ENCODE results near the gene ALLC. TPM values are rescaled to one million over a fixed set of nuclear protein-coding genes. Genes with fewer than 3 reads are reported as not detected.

The ALLC gene
- total RNA-seq, 1 donor from 2014 or later: not detected

DNA sequence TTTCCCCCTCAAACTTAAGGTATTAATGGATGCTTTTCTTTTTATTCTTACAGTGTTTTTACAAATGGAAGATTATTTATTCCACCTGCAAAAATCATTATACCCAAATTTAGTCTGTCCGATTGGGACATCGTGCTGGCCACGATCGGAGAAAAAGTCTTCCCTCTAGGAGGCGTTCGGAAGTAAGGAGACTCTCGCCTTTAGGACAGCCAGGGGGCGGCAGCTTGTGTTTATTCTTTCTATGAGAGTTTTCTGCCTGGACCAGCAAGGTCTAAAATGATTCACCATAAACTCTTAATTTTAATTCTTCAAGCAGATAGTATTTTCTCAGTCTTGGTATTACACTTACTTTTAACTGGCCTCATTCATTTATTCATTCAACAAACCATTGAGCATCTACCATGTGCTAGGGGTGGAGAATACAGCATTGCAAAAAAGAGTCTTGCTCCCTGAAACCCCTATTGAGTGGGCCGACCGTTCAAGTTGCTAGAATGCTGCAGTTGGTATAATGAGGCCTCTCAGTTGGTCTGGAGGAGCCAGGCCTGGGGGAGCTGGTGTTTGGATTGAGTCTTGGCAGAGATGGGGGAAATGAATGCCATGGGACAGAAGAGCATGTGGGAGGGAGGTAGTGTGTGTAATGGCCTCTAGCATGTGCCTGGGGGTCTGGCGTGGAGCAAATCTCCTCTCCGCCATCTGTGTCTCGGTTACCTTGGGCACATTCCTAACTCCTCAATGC lies 84.0 kb downstream of the ALLC start:
- DNase-seq: no peak
- H3K4me3 ChIP-seq: no peak overlapping the region
- H3K27ac ChIP-seq (replicated peaks): no peak overlapping the region
- H3K9me3 ChIP-seq (replicated peaks): no peaks in the 10 kb centered on the region
- H3K4me1 ChIP-seq: no peaks in the 10 kb centered on the region
- intact Hi-C loops (cut with micrococcal nuclease): no loop called here
- H3K36me3 ChIP-seq: no peaks in the 10 kb centered on the region
- peaks cover 31% of the 10 kb centered on the region for H3K27me3 ChIP-seq (ENCODE audit: low read depth)
- TF ChIP-seq CTCF (IDR thresholded peaks at IDR 0.05; ENCODE audit: borderline replicate concordance): no peak

- no peak for TF ChIP-seq CTCF (IDR thresholded peaks at IDR 0.05; ENCODE audit: borderline replicate concordance)
- intact Hi-C loops (cut with micrococcal nuclease): no loop called here
- no peak for DNase-seq
- Histone ChIP-seq H3K27me3 (ENCODE audit: low read depth) (peaks cover 31% of the 10 kb centered on the region), H3K4me3 (no peak overlapping the region), H3K27ac (replicated peaks) (no peak overlapping the region), H3K9me3 (replicated peaks) (no peaks in the 10 kb centered on the region), H3K36me3 (no peaks in the 10 kb centered on the region), H3K4me1 (no peaks in the 10 kb centered on the region)
Measured at GRCh38 chr2:3742743-3743508, 84.9 kb downstream of the ALLC start.

DNA sequence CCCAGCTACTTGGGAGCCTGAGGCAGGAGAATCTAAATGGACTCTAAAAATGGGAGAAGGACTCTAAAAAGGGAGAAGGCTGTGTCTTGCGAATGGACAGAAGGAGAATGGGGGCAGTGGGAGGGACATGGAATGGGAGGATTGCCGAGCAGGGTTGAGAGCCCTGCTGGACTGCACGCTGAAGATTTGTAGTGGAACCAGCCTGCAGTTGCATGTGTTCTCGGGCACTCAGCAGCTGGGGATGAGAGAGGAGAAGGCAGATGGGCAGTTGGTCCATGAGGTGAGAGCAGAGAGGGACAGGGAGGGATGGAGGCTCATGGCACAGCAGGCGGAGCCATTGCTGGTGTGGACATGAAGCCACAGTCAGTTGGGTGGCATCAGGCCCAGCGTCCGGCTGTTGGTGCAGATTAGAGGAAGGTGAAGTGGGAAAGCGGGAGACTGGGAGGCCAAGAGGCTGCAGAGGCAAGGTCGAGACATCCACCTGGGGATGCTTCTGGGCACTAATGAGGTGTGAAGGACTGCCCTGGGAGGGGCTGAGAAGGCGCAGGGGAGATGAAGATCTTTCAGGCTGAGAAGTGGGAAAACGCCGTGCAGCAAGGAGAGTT lies 86.1 kb downstream of the ALLC start:
- no peak overlapping the region for H3K4me3 ChIP-seq
- TF ChIP-seq CTCF (IDR thresholded peaks at IDR 0.05; ENCODE audit: borderline replicate concordance): no peak
- no peaks in the 10 kb centered on the region for H3K4me1 ChIP-seq
- no peaks in the 10 kb centered on the region for H3K9me3 ChIP-seq (replicated peaks)
- DNase-seq: no peak
- peaks cover 38% of the 10 kb centered on the region for H3K27me3 ChIP-seq (ENCODE audit: low read depth)
- H3K36me3 ChIP-seq: no peaks in the 10 kb centered on the region
- H3K27ac ChIP-seq (replicated peaks): no peak overlapping the region
- intact Hi-C loops (cut with micrococcal nuclease): no loop called here

GRCh38 chr2:3745920-3746319 lies 87.9 kb downstream of the ALLC start:
- DNase-seq: no peak
- Histone ChIP-seq H3K9me3 (replicated peaks) (no peaks in the 10 kb centered on the region), H3K27ac (replicated peaks) (no peak overlapping the region), H3K4me1 (no peaks in the 10 kb centered on the region), H3K36me3 (no peaks in the 10 kb centered on the region), H3K4me3 (no peak overlapping the region), H3K27me3 (ENCODE audit: low read depth) (peaks cover 38% of the 10 kb centered on the region)
- no peak for TF ChIP-seq CTCF (IDR thresholded peaks at IDR 0.05; ENCODE audit: borderline replicate concordance)
- intact Hi-C loops (cut with micrococcal nuclease): no loop called here

DNA sequence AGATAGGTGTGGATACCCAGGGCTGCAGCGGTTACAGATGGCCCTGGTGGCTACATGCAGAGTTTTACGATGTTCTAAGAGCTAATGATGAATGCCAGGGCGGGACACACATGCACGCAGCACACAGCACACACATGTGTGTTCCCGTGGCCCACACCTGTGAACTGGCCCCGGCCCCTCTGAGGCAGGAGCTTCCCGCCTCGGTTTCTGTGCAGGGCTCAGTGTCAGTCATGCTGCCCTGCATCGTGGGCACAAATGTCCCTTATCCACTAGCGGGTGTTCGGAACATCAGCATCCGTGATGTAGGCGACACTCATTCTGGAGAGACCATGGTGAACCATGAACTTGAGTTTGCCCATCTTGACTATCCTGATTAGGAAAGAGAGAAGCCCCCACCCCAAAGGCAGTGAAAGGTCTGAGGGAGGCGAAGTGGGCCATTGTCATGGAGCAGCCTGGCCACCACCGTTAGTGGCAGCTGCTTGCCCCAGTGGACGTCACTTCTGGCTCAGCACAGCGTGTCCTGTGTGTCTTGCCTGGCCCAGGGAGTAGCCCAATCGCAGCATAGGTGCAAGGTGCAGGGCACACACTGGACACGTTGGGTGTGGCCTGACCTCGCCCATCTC lies 89.1 kb downstream of the ALLC start:
- Histone ChIP-seq H3K4me1 (no peaks in the 10 kb centered on the region), H3K9me3 (replicated peaks) (no peaks in the 10 kb centered on the region), H3K27ac (replicated peaks) (no peak overlapping the region), H3K4me3 (no peak overlapping the region), H3K27me3 (ENCODE audit: low read depth) (peaks cover 42% of the 10 kb centered on the region), H3K36me3 (no peaks in the 10 kb centered on the region)
- intact Hi-C loops (cut with micrococcal nuclease): no loop called here
- DNase-seq: no peak
- TF ChIP-seq CTCF (IDR thresholded peaks at IDR 0.05; ENCODE audit: borderline replicate concordance): no peak
